HEK293 (cell line): ENCODE data around the gene GNB1.

Experiments
- GLIS2 ChIP-seq: fragments of 450-650 bp; formaldehyde crosslinking; IDR thresholded peaks from 2 replicates; pipeline ENCODE4 v1.5.1; 2016; ENCODE audit warnings: missing biosample characterization, missing genetic modification characterization
- MZF1 ChIP-seq: fragments of 450-650 bp; formaldehyde crosslinking; IDR thresholded peaks from 2 replicates; pipeline ENCODE4 v1.5.1; 2017; ENCODE audit warnings: missing biosample characterization, missing genetic modification characterization, borderline replicate concordance
- SCRT2 ChIP-seq: fragments of 450-650 bp; formaldehyde crosslinking; IDR thresholded peaks from 2 replicates; pipeline ENCODE4 v1.5.1; 2016; ENCODE audit warnings: missing biosample characterization, missing genetic modification characterization
- YY1 ChIP-seq: fragments of 450-650 bp; formaldehyde crosslinking; IDR thresholded peaks from 2 replicates; pipeline ENCODE4 v1.5.1; 2018; ENCODE audit warnings: missing biosample characterization, missing genetic modification characterization
- ZFHX2 ChIP-seq: fragments of 450-650 bp; formaldehyde crosslinking; conservative IDR thresholded peaks from 2 replicates; pipeline ENCODE4 v1.5.1; 2016; ENCODE audit warnings: missing biosample characterization, missing genetic modification characterization
- ZNF324 ChIP-seq: fragments of 450-650 bp; formaldehyde crosslinking; IDR thresholded peaks from 2 replicates; pipeline ENCODE4 v1.5.1; 2016; ENCODE audit warnings: missing biosample characterization, missing genetic modification characterization
- ZNF366 ChIP-seq: fragments of 450-650 bp; formaldehyde crosslinking; conservative IDR thresholded peaks from 2 replicates; pipeline ENCODE4 v1.5.1; 2016; ENCODE audit warnings: missing biosample characterization, missing genetic modification characterization
- ZNF391 ChIP-seq: fragments of 450-650 bp; formaldehyde crosslinking; IDR thresholded peaks from 2 replicates; pipeline ENCODE4 v1.5.1; 2016; ENCODE audit warnings: low read depth, missing biosample characterization, missing genetic modification characterization, borderline replicate concordance
- ZNF501 ChIP-seq: fragments of 450-650 bp; formaldehyde crosslinking; IDR thresholded peaks from 2 replicates; pipeline ENCODE4 v1.5.1; 2016; ENCODE audit warnings: missing biosample characterization, missing genetic modification characterization
- ZNF510 ChIP-seq: fragments of 450-650 bp; formaldehyde crosslinking; IDR thresholded peaks from 2 replicates; pipeline ENCODE4 v1.5.1; 2018; ENCODE audit warnings: mild to moderate bottlenecking, missing genetic modification characterization, missing biosample characterization; ENCODE audit not compliant: insufficient replicate concordance
- ZNF555 ChIP-seq: fragments of 450-650 bp; formaldehyde crosslinking; conservative IDR thresholded peaks from 2 replicates; pipeline ENCODE4 v1.5.1; 2017; ENCODE audit warnings: missing biosample characterization, mild to moderate bottlenecking, missing genetic modification characterization, inconsistent platforms
- ZNF624 ChIP-seq: fragments of 450-650 bp; formaldehyde crosslinking; IDR thresholded peaks from 2 replicates; pipeline ENCODE4 v1.5.1; 2017; ENCODE audit warnings: missing biosample characterization, missing genetic modification characterization
- ZNF626 ChIP-seq: fragments of 450-650 bp; sonication (Bioruptor Pico); formaldehyde crosslinking; IDR thresholded peaks from 2 replicates; pipeline ENCODE4 v1.5.1; 2018; ENCODE audit warnings: missing biosample characterization, missing genetic modification characterization, inconsistent platforms
- TF ChIP-seq, protein P1 (sequence below): fragments of 450-650 bp; formaldehyde crosslinking; IDR thresholded peaks from 2 replicates; pipeline ENCODE4 v1.5.1; 2016; ENCODE audit warnings: missing biosample characterization, missing genetic modification characterization
- TF ChIP-seq, protein P2 (sequence below): fragments of 450-650 bp; formaldehyde crosslinking; IDR thresholded peaks from 2 replicates; pipeline ENCODE4 v1.5.1; 2016; ENCODE audit warnings: missing biosample characterization, missing genetic modification characterization
- TF ChIP-seq, protein P3 (sequence below): fragments of 450-650 bp; formaldehyde crosslinking; IDR thresholded peaks from 2 replicates; pipeline ENCODE4 v1.5.1; 2016; ENCODE audit warnings: missing biosample characterization, missing genetic modification characterization
- TF ChIP-seq, protein P4 (sequence below): fragments of 450-650 bp; formaldehyde crosslinking; IDR thresholded peaks from 2 replicates; pipeline ENCODE4 v1.5.1; 2016; ENCODE audit warnings: missing biosample characterization, missing genetic modification characterization
- TF ChIP-seq, protein P5 (sequence below): fragments of 450-650 bp; formaldehyde crosslinking; IDR thresholded peaks from 2 replicates; pipeline ENCODE4 v1.5.1; 2016; ENCODE audit warnings: missing biosample characterization, missing genetic modification characterization
- TF ChIP-seq, protein P6 (sequence below): fragments of 450-650 bp; formaldehyde crosslinking; IDR thresholded peaks from 2 replicates; pipeline ENCODE4 v1.5.1; 2016; ENCODE audit warnings: missing biosample characterization, missing genetic modification characterization, borderline replicate concordance

Gene GNB1

DNA sequence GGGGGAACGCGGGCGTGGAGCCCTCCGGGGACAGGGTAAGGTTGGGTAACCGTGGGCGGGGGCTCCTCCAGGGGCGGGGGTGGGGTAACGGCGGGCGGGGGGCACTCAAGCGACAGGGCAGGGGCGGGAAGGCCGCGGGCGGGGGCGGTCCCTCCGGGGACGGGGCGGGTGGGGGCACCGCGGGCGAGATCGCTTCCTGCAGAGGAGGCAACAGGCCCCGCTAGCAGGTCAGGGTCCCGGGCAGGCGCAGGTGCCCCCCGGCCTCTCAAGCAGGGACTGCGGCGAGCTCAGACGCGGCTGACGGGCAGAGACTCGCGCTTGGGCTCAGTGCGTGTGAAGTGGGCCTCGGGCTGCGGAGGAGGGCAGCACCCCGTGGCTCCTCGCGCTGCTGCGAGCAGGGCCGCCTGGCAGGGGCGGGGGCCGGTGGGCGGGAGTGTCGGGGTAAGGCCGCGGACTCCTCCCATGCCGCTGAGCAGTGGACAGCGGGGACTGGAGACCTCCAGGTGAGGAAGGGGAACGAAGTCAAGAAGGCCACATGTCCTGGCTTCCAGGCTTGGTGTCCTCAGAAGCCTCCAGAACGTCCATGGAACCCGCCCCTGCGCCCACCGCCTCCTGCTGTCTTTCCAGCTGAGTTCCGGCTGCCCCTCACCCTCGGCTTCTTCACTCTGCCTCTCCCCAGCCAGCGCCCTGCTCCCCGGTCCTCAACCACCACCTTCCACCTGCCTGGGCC lies 627 bp upstream of the GNB1 start (continued):
- TF ChIP-seq, protein P1, sequence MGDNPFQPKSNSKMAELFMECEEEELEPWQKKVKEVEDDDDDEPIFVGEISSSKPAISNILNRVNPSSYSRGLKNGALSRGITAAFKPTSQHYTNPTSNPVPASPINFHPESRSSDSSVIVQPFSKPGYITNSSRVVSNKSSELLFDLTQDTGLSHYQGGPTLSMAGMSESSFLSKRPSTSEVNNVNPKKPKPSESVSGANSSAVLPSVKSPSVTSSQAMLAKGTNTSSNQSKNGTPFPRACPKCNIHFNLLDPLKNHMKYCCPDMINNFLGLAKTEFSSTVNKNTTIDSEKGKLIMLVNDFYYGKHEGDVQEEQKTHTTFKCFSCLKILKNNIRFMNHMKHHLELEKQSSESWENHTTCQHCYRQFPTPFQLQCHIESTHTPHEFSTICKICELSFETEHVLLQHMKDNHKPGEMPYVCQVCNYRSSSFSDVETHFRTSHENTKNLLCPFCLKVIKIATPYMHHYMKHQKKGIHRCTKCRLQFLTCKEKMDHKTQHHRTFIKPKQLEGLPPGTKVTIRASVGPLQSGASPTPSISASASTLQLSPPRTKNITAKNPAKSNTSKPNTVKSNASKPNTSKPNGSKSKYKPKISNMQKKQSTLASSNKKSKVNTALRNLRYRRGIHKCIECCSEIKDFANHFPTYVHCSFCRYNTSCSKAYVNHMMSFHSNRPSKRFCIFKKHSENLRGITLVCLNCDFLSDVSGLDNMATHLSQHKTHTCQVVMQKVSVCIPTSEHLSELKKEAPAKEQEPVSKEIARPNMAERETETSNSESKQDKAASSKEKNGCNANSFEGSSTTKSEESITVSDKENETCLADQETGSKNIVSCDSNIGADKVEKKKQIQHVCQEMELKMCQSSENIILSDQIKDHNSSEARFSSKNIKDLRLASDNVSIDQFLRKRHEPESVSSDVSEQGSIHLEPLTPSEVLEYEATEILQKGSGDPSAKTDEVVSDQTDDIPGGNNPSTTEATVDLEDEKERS (tag by site-specific recombination) = no peak
- TF ChIP-seq ZNF624 (tag by site-specific recombination) (no peak), MZF1 (tag by site-specific recombination) (no peak), ZNF324 (no peak), GLIS2 (tag by site-specific recombination) (peak; percentile 64; the same call in 1 of the 2 replicates), ZNF555 (tag by site-specific recombination) (no peak), YY1 (tag by site-specific recombination) (no peak), ZFHX2 (tag by site-specific recombination) (peak; percentile 91), ZNF510 (no peak), ZNF391 (tag by site-specific recombination) (no peak), ZNF626 (tag by site-specific recombination) (no peak), ZNF501 (tag by site-specific recombination) (0 out of 2 replicates have a peak, but pooled peaks have one; percentile 49), ZNF366 (0 out of 2 replicates have a peak, but pooled peaks have one; percentile 31), SCRT2 (peak; percentile 75)
- TF ChIP-seq, protein P2, sequence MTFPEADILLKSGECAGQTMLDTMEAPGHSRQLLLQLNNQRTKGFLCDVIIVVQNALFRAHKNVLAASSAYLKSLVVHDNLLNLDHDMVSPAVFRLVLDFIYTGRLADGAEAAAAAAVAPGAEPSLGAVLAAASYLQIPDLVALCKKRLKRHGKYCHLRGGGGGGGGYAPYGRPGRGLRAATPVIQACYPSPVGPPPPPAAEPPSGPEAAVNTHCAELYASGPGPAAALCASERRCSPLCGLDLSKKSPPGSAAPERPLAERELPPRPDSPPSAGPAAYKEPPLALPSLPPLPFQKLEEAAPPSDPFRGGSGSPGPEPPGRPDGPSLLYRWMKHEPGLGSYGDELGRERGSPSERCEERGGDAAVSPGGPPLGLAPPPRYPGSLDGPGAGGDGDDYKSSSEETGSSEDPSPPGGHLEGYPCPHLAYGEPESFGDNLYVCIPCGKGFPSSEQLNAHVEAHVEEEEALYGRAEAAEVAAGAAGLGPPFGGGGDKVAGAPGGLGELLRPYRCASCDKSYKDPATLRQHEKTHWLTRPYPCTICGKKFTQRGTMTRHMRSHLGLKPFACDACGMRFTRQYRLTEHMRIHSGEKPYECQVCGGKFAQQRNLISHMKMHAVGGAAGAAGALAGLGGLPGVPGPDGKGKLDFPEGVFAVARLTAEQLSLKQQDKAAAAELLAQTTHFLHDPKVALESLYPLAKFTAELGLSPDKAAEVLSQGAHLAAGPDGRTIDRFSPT (tag by site-specific recombination) = peak; percentile 57; the same call in 1 of the 2 replicates
- TF ChIP-seq, protein P3, sequence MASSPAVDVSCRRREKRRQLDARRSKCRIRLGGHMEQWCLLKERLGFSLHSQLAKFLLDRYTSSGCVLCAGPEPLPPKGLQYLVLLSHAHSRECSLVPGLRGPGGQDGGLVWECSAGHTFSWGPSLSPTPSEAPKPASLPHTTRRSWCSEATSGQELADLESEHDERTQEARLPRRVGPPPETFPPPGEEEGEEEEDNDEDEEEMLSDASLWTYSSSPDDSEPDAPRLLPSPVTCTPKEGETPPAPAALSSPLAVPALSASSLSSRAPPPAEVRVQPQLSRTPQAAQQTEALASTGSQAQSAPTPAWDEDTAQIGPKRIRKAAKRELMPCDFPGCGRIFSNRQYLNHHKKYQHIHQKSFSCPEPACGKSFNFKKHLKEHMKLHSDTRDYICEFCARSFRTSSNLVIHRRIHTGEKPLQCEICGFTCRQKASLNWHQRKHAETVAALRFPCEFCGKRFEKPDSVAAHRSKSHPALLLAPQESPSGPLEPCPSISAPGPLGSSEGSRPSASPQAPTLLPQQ (tag by site-specific recombination) = no peak
- TF ChIP-seq, protein P4, sequence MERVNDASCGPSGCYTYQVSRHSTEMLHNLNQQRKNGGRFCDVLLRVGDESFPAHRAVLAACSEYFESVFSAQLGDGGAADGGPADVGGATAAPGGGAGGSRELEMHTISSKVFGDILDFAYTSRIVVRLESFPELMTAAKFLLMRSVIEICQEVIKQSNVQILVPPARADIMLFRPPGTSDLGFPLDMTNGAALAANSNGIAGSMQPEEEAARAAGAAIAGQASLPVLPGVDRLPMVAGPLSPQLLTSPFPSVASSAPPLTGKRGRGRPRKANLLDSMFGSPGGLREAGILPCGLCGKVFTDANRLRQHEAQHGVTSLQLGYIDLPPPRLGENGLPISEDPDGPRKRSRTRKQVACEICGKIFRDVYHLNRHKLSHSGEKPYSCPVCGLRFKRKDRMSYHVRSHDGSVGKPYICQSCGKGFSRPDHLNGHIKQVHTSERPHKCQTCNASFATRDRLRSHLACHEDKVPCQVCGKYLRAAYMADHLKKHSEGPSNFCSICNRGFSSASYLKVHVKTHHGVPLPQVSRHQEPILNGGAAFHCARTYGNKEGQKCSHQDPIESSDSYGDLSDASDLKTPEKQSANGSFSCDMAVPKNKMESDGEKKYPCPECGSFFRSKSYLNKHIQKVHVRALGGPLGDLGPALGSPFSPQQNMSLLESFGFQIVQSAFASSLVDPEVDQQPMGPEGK = peak; percentile 70
- TF ChIP-seq, protein P5, sequence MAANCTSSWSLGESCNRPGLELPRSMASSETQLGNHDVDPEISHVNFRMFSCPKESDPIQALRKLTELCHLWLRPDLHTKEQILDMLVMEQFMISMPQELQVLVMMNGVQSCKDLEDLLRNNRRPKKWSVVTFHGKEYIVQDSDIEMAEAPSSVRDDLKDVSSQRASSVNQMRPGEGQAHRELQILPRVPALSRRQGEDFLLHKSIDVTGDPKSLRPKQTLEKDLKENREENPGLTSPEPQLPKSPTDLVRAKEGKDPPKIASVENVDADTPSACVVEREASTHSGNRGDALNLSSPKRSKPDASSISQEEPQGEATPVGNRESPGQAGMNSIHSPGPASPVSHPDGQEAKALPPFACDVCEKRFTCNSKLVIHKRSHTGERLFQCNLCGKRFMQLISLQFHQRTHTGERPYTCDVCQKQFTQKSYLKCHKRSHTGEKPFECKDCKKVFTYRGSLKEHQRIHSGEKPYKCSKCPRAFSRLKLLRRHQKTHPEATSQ (tag by site-specific recombination) = 0 out of 2 replicates have a peak, but pooled peaks have one; percentile 54
- TF ChIP-seq, protein P6, sequence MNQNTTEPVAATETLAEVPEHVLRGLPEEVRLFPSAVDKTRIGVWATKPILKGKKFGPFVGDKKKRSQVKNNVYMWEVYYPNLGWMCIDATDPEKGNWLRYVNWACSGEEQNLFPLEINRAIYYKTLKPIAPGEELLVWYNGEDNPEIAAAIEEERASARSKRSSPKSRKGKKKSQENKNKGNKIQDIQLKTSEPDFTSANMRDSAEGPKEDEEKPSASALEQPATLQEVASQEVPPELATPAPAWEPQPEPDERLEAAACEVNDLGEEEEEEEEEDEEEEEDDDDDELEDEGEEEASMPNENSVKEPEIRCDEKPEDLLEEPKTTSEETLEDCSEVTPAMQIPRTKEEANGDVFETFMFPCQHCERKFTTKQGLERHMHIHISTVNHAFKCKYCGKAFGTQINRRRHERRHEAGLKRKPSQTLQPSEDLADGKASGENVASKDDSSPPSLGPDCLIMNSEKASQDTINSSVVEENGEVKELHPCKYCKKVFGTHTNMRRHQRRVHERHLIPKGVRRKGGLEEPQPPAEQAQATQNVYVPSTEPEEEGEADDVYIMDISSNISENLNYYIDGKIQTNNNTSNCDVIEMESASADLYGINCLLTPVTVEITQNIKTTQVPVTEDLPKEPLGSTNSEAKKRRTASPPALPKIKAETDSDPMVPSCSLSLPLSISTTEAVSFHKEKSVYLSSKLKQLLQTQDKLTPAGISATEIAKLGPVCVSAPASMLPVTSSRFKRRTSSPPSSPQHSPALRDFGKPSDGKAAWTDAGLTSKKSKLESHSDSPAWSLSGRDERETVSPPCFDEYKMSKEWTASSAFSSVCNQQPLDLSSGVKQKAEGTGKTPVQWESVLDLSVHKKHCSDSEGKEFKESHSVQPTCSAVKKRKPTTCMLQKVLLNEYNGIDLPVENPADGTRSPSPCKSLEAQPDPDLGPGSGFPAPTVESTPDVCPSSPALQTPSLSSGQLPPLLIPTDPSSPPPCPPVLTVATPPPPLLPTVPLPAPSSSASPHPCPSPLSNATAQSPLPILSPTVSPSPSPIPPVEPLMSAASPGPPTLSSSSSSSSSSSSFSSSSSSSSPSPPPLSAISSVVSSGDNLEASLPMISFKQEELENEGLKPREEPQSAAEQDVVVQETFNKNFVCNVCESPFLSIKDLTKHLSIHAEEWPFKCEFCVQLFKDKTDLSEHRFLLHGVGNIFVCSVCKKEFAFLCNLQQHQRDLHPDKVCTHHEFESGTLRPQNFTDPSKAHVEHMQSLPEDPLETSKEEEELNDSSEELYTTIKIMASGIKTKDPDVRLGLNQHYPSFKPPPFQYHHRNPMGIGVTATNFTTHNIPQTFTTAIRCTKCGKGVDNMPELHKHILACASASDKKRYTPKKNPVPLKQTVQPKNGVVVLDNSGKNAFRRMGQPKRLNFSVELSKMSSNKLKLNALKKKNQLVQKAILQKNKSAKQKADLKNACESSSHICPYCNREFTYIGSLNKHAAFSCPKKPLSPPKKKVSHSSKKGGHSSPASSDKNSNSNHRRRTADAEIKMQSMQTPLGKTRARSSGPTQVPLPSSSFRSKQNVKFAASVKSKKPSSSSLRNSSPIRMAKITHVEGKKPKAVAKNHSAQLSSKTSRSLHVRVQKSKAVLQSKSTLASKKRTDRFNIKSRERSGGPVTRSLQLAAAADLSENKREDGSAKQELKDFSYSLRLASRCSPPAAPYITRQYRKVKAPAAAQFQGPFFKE (tag by site-specific recombination) = no peak
